Posterior vena cava (tissue), 2 donors: ENCODE results near the gene ANK2. TPM values are rescaled to one million over a fixed set of nuclear protein-coding genes. Genes with fewer than 3 reads are reported as not detected.

ENCODE experiments used
- DNase-seq: peaks from one replicate; pipeline ENCODE4 v3.0.0-alpha.2; 2020; ENCODE audit warnings: low spot score
- intact Hi-C, 2 donors: fragments of 100-400 bp; cut with DNase I; formaldehyde crosslinking; loops; one replicate each; pipeline versions ENCODE4 v1.14.1 to v1.14.2; 2022 to 2023
- total RNA-seq, 2 donors: library from RNA; stranded (reverse); fragmentation: NEBNext Ultra II Directional; extraction: Animal tissue kit (Norgen Biotek cat#: 25700); gene quantifications; one replicate each; pipeline ENCODE4 v1.2.1, GENCODE V29; 2021
- donor health status: DM: yes; HTN: yes; CAD: no.
- donor health status: DM: yes; HTN: yes; CAD: no.

The ANK2 gene
- total RNA-seq, 2 donors from 2014 or later: 161 to 163 TPM

DNA sequence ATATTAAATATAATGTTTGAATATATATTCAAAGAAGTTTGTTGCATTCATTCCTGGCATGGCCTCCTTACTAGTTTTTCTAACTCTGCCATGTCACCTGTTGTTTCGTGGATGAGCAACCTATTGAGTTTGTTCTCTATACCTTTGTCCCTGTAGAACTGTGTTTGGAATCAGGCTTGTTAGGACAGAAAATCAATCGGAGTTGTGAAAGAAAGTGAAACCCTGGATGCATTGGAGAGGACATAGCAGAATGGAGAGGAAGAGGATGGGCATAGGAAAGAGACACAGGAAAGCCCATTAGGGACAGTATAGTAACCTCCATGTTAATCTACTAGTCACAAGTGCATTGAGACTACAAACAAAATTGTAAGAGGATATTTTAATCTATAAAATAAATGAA is 31.2 kb downstream of the ANK2 start:
- DNase-seq: no peak
- intact Hi-C loops: no loop called here

DNA sequence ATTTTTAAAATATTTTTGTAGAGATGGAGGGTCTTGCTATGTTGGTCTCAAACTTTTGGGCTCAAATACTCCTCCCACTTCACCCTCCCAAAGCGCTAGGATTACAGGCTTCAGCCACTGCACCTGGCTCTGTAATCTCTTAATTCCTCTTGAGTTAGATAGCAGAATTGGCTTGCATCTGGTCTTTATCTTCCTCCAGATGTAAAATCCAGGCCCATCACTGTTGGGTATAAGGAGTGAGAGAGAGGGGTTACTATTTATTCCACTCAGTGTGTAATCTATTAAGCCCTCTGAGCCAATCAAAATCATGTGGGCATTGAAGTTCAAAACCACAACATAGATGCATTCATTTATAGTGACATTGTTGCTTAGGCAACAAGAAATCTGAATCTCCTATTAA is 33.9 kb downstream of the ANK2 start:
- intact Hi-C loops: no loop called here
- DNase-seq: no peak

GRCh38 chr4:113086172-113086695 is 36.8 kb downstream of the ANK2 start:
- DNase-seq: no peak
- intact Hi-C loops: no loop called here

- DNase-seq: no peak
- intact Hi-C loops: no loop called here
Observed at GRCh38 chr4:113088050-113088449, 38.6 kb downstream of the ANK2 start.

DNA sequence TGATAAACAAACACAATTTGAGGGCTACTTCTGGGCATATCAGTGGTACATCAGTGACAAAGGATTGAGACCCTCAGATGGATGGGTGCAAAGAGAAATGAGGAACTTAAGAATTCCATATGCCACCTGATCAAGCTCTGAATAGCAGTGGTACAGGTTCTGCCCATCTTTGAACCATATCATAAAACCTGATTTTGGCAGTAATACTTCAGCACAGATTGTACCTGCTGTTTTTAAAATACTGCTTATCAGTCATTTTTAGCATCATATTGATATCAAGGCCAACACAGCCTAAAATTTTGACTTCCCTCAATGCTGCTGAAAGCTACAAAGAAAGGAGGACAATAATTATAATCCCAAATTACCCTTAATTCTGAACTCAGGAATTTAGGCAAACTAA is 41.5 kb downstream of the ANK2 start:
- intact Hi-C loops: loop anchor here in 1 of 2 donors (5.0 kb wide), 1 partner anchor 144 kb away; no protein-coding TSS in a partner anchor
- no peak for DNase-seq

GRCh38 chr4:113094331-113094730 is 44.9 kb downstream of the ANK2 start:
- no peak for DNase-seq
- intact Hi-C loops: loop anchor here in 1 of 2 donors (5.0 kb wide), 1 partner anchor 147 kb away; no protein-coding TSS in a partner anchor

GRCh38 chr4:113094802-113095201 is 45.3 kb downstream of the ANK2 start:
- intact Hi-C loops: loop anchor here in 1 of 2 donors (5.0 kb wide), 1 partner anchor 148 kb away; no protein-coding TSS in a partner anchor
- no peak for DNase-seq

- no peak for DNase-seq
- intact Hi-C loops: no loop called here
Observed at GRCh38 chr4:113101669-113102068, 52.2 kb downstream of the ANK2 start.

GRCh38 chr4:113103556-113103955 is 54.1 kb downstream of the ANK2 start:
- no peak for DNase-seq

GRCh38 chr4:113106108-113106507 is 56.7 kb downstream of the ANK2 start:
- intact Hi-C loops: no loop called here
- no peak for DNase-seq

More at GRCh38 chr4:113103556-113103955, 54.1 kb downstream of the ANK2 start:
- intact Hi-C loops: no loop called here

DNA sequence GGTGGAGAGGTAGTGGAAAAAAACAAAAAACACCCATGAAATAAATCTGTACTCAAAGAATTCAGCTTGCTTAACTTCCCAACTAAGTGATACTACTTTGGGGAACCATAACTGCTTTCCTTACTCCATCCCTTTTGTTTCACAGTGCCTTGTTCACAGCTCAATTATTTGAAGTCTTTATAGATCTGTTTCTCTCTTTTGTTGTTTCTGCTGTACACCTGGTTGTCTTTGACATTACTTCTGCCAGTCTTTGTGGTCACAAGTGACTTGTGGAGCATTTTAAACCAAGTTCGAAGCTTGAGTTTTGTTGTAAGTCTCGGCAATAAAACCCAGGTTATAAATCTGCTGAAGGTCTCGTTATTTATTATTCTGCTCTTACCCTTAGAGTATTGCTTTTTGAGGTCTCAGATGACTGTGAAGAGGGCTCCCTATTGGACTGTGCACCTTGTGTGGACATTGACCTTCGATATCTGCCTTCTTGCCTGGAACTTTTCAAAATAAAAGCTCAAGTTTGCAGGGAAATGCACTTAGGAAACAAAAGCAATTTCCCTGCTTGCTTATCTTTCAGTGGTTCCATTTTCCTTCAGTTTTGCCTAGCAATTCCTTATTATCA is 59.8 kb downstream of the ANK2 start:
- intact Hi-C loops: no loop called here
- no peak for DNase-seq

- DNase-seq: no peak
- intact Hi-C loops: no loop called here
Observed at GRCh38 chr4:113112338-113112978, 63.0 kb downstream of the ANK2 start.

GRCh38 chr4:113113151-113113550 is 63.7 kb downstream of the ANK2 start:
- no peak for DNase-seq
- intact Hi-C loops: no loop called here

- intact Hi-C loops: no loop called here
- DNase-seq: no peak
Observed at GRCh38 chr4:113114884-113115283, 65.4 kb downstream of the ANK2 start.

GRCh38 chr4:113116414-113117357 is 67.2 kb downstream of the ANK2 start:
- no peak for DNase-seq
- intact Hi-C loops: no loop called here

- intact Hi-C loops: no loop called here
Observed at GRCh38 chr4:113117358-113117702, 67.9 kb downstream of the ANK2 start.

GRCh38 chr4:113122066-113122465 is 72.6 kb downstream of the ANK2 start:
- intact Hi-C loops: no loop called here
- no peak for DNase-seq

More at GRCh38 chr4:113117358-113117702, 67.9 kb downstream of the ANK2 start:
- no peak for DNase-seq

- intact Hi-C loops: no loop called here
- no peak for DNase-seq
Observed at GRCh38 chr4:113125418-113125817, 76.0 kb downstream of the ANK2 start.

GRCh38 chr4:113131136-113131535 is 81.7 kb downstream of the ANK2 start:
- DNase-seq: no peak
- intact Hi-C loops: no loop called here

DNA sequence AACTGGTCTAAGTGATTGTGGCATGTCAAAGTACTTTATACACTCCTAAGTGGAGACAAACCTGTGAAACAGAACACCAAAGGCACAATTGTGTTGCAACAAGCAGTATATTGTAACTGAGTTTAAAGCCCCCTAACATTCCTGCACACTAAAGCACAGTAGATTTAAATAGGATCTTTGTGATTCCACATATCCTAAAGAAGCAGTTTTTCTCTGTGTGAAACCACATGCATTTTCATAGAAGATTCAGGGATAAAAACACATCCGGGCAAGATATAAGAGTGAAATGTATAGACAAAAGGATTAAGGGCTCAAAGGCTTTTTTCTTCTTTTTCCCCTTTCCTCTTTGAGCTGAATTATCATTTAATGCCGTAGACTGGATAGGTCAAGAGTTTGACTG is 82.2 kb downstream of the ANK2 start:
- DNase-seq: no peak
- intact Hi-C loops: no loop called here
